Putamen (tissue), 1 donor: ENCODE measurements around the gene EVI2B.
"Not testable (repeated sequence)": the region's sequence is repeated elsewhere in the genome, so short reads cannot be mapped to it uniquely, and the experiment has no call there.

Experiments
- DNase-seq: peaks from one replicate; pipeline ENCODE4 v3.0.0-alpha.2; 2016; ENCODE audit warnings: low spot score

EVI2B gene

DNA sequence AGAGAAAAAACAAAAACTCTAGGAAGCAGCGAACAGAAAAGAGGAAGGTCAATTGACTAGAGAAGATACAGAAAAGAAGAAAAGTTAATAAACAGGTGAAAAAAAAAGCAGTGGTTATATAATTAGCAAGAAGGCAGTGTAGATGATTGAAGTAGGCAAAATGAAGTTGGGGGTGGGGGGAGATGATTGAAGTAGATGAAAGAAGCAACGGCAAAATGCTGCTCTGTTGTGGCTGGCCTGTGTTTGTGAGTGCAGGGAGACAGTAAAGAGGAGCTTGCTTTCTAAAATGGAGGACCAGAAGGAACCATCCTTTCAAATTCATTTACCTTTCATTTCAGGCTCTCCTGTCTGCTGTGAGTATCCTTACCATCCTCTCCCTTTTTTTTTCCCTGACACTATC is 3.6 kb downstream of the EVI2B start:
- DNase-seq: no peak

DNA sequence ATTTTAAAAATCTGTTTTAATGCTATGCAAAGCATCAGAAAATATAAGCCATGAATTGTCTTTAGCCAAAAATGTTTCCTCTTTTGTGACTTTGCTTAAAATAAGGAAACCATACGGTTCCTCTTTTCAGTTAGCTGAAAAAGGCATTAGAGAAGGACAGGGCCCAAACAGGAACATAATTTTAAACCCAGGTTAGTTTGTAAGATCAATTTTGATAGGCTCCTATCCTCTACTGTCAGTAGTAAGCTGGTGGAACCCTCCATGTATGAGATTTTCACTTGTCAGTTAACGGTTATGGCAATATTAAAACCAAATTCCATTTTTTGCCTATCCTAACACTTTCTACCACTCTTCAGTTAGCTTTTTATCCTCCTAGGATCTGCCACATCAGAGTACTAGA is 4.3 kb downstream of the EVI2B start:
- DNase-seq: no peak

DNA sequence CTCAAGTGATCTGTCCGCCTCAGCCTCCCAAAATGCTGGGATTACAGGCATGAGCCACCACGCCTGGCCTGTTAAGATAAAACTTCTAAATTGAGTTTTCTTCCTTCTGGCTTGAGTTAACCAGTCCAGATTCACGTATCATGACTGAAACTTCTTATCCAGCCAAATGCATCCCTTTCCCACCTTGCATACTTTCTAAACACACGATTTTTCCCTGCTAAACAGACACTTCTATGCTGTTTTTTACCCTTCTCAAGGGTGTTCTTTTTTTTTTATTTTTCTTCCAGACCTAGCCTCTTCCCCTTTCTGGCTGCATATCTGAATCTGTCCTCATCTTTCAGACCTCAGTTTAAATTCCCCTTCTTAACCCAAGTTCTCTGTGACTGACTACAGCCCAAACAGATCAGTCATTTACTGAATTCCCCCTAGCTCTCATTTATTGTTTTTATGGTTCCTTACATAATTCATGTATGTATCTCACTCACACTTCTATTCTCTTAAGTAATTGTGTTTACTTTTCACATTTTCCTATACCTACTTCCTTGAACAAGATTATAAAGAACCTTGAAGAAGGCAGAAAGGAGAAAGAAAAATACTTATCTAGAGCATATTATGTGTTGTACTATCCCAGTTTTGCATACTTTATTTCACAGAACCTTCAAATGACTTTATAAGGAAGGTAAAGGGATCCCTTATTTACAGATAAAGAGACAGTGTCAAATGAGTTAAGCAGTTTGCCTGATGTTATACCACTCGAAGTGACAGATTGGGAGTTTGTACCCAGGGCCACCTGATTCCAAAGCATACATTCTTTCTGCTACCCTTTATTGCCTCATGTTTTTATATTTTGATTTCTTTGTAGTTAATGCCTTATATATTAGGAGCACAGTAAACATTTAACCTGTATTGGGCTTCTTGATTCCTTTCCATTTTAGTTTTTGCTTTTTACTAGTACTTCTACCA is 5.2 kb downstream of the EVI2B start:
- DNase-seq: no peak

DNA sequence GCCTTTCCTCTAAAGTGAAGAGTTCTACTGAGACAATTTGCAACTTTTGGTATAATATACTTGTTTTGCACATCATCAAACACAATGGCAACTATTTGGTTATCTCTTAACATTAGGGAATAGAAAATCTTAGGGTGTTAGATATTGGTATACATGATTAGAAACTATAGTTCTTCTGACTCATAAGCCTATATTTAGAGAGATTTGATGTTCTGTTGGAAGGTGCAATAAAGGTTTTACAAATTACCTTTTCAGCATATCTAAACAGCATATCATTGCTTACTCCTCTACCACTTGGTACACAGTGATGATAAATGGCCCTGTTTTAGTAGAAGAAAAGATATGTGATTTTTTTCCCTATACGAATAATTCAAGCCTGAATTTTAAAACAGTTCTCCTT is 6.2 kb downstream of the EVI2B start:
- DNase-seq: no peak

DNA sequence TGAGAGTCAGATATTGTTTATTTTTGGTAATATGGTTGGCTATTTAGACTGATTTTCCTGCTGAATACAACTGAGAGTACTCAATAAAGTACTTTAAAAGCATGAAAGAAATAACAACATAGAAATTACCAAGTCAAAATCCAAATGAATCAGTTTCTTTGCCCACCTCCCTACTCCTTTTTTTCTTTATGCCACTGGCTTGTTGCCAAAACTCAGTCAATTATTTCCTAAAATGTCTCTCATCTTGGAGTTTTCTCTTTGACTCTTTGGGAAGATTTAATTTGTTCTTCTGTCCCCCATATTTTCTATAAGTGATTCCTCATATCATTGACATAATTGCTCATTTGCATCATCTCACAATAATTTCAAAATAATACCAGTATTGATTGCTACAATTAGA is 14.2 kb downstream of the EVI2B start:
- DNase-seq: no peak

DNA sequence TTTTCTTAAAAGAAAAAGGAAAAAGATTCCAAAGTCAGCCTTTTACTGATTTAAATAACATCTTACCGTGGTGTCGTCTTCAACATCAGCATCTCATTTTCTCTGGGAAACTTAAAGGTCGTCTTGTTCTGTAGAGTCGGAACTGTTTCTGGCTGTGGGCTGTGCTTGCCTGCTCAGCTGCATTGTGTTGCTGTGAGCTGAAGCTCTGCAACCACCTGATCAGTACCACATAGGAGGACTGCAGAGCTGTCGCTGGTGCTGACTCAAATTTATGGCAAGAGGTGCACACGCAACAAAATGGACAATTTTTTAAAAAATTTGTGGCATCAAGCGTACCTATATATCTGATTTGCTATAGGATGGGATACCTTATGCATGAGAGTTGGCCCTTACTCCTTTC is 16.8 kb downstream of the EVI2B start, which contains the start of gene OMG:
TSS of gene OMG (minus strand) at position 150 of the 400 bp plus-strand sequence. CDS start 908 bp downstream, outside the sequence.
- peak; percentile 90 for DNase-seq

DNA sequence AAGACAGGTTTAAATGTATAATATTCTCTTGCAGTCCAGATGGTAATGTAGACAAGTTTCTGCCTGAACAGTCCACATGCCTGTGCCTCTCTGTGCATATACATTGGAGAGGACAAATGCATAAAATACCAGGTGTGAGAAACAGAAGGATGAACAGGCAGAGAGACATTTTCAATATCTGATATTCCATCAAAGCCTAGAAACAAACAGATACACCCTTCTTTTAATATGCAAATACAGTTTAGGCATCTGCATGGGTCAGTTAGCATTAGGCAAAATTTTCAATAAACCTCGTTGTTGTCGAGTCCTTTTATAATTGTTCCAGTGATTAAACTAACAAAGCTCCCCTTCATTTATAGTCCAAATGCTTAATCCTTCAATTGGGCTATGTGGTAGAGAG is 17.7 kb downstream of the EVI2B start:
- DNase-seq: peak; percentile 78

DNA sequence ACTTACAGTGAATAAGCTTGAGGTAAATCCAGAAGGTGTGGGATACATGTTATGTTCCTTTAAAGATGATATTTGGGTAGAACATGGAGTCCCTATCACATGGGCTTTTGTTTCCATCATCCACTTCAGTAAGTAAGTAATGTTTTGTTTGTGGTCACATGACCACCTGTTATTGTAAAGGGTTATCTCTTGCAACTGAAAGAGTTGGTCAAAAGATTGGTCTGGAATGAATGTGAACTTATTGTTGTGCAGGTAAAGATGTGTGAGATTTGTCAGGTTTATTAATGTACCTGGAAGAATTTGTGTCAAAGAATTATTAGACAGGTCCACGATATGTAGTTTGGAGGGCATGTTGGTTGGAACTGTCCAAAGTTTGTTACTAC is 18.4 kb downstream of the EVI2B start:
- DNase-seq: peak; percentile 32

DNA sequence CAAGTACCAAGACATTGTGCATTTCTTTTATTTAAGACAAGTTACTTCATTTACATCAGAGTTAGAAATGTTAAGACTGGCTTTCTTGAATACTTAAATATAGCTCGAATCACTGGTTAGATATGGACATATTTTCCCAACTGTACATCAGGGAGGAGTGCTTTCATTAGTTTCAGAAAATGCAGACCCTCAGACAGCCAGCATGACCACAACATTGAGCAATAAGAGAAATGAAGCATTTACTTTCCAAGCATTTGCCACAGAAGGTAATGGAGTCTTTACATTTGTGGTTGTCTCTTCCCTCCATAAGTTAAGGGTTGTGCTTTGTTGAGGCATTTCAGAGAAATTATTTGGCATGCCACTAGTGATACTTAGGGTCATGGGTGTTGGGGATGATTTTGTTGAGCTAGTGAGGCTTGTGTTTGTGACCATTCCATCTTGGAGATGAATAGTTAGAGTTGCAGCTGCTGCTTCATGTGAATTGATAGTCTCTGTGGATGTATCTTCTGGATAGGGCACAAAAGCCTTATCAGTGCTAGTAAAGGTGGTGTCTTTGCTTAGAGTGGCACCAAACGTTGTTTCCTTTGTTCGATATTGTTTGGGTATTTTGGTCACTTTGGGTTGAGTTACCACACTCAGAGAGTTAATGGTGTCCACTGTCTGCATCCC is 18.9 kb downstream of the EVI2B start:
- no peak for DNase-seq

DNA sequence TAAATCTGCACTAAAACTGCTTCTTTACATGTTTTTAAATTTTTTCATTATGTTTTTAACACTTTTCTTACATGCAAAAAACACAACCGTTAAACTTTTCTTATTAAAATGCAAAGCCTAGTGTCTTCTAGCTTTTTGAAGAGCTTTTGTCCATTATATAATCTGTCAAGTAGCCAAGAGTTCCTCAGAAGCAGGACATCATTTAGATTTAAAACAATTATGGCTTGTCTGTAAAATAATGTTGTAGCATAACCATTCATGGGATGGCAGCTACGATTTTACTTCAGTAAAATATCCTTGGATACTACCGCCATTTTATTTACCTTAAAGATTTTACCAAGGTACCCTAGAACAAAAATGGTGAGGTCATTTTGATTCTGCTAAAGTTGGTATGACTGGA is 19.6 kb downstream of the EVI2B start:
- DNase-seq: peak; percentile 58

DNA sequence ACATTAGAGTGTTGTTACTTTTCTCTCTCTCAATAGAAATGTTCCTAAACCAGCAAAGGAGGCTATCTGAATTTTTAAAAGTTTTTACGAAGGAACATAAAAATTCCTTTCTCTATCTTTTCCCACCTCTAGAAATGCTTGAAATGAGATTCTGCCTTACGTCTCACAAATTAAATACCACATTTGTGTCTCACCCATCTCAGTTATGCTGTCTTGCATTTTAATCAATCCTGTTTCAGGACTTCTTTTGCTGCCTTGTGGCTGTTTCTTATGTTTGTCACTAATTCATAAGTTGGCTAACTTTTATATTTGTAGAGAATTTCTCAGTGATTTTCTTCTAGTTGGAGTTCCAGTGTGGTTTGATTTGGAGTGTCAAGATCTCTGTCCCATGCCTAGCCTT is 20.3 kb downstream of the EVI2B start:
- DNase-seq: no peak

DNA sequence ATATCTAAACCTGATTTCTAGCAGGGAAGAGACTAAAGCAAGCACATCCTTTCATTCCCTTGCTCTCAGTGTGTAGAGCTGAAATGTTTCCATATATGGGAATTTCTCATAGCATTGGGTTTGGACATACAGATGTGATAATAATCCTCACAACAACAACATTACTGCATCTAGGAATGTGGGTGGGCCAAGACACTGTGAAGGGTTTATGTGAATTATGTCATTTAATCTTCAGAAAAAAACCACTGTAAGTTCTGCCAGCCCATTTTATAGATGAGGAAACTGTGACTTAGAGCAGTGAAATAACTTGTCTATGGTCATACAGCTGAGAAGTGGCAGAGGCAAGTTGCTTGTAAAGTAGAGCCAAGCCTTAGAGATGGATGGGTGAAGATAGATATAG is 22.0 kb downstream of the EVI2B start:
- no peak for DNase-seq

DNA sequence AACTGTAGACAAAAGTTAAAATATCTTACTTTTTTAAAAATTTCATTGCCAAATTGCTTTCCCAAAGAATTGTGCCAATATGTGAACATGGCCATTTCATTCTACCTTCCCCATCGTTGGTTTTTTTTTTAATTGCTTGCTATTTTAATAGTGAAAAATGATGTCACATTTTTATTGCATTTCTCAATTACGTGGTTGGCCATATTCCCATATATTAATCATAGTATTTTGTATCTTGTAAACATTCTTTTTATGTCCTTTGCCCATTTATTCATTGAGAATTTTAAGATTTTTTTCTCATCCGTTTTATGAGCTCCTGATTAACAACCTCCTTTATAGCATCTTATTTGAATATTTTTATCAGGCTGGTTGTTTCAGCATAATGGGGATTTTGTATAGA is 24.1 kb downstream of the EVI2B start:
- DNase-seq: no peak

DNA sequence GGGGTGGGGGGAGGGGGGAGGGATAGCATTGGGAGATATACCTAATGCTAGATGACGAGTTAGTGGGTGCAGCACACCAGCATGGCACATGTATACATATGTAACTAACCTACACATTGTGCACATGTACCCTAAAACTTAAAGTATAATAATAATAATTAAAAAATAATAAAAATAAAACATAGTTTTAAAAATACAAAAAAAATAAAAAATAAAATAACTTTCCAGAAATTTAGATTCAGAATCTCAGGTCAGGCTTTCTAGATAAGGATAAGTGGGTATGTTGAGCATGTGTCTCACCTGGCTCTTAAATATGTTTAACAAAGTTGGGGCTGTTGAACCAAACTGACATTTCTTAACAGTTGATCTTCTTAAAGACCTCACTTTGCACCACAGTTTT is 25.9 kb downstream of the EVI2B start:
- not testable (repeated sequence) for DNase-seq

DNA sequence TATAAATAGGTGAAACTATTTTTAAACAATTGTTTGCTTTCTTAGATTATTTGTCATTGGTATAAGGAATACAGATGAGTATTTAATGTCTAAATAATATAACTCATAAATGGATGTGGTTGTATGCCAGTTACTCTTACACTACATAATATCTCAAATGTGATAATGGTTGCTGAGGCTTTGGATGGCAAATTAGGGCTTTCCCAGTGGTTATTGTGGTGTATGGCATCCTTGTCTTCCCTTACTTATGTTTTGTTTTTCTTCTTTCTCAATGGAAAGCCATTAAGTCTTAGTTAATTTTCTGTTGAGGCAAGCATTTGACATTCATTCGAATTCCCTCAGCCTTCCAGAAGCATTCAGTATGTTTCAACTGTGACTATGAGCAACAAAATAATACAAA is 27.3 kb downstream of the EVI2B start:
- DNase-seq: no peak

DNA sequence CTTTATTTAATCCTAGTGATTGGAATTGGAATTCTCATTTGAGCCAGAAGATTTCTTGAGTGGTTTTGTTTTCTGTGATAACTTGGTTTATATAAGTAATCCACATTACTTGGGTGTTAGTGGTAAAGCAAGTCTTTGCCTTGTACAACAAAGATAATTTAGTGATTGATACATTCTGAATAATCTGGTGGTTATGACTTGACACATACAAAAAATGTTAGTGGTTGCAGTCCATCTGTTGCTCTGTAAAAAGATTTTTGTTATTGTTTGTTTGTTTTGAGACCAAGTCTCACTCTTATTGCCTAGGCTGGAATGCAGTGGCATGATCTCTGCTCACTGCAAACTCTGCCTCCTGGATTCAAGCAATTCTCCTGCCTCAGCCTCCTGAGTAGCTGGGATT is 30.0 kb downstream of the EVI2B start:
- no peak for DNase-seq

DNA sequence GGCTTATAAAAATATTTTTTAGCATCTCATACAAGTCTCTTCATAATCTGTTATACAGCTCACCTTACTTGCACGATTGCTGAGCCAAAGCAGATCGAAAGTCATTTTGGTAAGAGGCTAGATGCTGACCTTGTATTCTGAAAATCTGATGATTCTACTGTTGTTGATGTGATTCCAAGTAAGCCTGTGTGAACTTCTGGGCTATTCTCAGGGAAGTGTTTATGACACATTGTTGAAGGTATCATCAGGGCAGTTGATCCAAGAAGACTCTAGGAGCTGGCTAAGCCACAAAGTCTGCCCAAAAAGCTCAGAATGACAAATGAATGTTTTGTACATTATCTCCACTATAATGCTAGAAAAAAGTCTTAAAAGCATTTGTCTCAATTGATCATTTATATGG is 32.8 kb downstream of the EVI2B start:
- no peak for DNase-seq

DNA sequence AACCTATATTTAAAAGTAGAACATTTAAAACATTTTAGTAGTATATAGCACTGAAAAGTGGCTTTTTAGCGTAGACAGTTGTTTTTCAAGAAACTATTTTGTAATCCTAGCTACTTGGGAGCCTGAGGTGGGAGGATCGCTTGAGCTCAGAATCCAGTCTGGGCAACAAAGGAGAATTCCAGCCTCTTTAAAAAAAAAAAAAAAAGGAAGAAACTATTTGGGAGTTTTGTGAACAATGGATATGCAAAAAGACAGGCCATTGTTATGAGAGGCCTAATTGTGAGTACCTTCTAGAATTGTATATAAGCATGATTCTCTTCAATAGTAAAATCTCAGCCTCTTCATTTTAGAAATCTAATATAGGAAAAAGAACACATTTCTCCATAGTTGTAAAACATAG is 34.5 kb downstream of the EVI2B start:
- no peak for DNase-seq

DNA sequence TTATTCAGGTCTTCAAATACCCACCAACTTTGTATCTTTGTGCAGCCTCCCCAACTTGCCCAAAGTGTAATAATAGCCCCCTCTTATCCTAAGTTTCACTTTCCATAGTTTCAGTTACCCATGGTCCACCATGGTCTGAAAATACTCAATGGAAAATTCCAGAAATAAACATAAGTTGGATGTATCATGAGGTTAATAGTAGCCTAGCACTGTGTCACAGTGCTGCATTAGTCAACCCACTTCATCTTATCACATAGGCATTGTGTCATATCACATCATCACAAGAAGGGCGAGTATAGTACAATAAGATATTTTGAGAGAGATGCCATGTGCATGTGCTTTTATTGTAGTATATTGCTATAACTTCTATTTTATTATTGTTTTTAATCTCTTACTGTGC is 38.7 kb downstream of the EVI2B start:
- no peak for DNase-seq

DNA sequence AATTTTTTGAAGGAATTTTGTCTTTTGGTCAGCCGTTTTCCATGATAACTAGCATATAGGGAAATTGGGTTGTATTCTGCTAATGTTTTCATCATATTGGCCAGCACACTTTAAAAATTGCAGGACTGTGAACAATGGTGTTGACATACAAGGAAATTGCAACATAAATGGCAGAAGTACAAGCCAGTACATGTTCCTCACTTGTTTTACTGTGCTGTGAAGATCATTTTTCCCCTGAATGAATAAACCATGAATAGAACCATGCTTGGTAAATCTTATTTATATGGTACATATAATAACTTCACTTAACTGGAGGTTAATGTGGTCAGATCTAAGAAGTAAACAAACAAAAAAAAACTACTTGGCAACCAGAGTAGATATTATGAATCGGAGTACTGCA is 39.6 kb downstream of the EVI2B start:
- no peak for DNase-seq

DNA sequence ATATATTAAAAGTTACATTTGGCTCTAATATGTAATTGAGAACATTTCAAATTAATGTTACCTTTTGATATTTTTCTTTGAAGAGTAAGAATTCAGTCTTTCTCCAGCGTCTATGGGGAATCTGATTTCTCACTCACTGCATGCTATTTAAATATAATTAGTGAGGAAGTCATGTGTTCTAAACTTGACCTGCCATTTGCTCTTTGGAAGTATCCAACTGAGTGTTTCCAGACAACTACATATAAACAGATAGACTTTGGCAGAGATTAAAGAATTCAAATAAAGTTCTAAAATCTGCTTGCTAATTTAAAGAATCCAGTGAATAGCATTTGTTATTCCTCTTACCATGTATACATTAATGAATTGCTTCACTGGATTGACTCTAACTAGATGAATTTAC is 40.3 kb downstream of the EVI2B start:
- no peak for DNase-seq

DNA sequence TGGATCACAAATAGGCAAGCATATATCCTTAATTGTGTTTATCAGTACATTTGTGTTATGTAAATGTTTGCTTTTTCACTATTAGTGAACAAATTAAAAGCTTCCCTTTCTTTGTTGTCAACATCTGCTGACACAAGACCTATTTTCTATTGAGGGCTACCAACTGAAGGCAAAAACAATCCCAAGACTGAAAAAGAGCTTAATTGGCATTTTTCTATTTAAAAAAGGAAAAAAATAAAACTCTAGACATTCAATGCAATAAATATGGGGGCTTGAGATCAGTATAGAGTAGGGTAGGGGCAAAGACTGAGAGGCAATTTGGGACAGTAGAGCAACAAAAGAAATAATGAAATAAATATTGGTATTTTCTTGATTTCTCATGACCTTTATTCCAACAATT is 41.1 kb downstream of the EVI2B start:
- no peak for DNase-seq

DNA sequence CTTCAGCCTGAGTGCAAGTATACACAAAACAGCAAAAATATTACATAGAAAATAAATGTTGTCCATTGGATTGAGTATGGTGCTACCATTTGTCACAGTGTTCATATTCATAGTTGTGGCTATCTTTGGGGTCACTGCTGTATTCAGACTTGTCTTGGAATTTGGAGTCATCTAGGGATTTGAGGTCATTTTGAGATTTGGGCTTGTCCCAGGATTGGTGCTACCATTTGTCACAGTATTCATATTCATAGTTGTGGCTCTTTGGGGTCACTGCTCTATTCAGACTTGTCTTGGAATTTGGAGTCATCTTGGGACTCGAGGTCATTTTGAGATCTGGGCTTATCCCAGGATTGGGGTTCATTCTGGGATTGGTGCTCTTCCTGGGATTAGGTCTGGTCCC is 41.6 kb downstream of the EVI2B start:
- DNase-seq: no peak
